HTR-8/SVneo (cell line): ENCODE results near the gene ZSCAN29.
"Not testable (repeated sequence)": the region's sequence is repeated elsewhere in the genome, so short reads cannot be mapped to it uniquely, and the experiment has no call there.

ENCODE experiments used
- DNase-seq: peaks from one replicate; pipeline ENCODE4 v3.0.0; 2011; ENCODE audit warnings: low spot score, mixed read lengths; ENCODE audit not compliant: insufficient read length
- FAIRE-seq: peaks from 2 replicates; lab custom pipeline; 2011; peaks lifted over from hg19 to GRCh38; lab: Jason Lieb, UNC

The ZSCAN29 gene

GRCh38 chr15:43370975-43371974 lies at the start of gene ZSCAN29, which contains the start of gene TUBGCP4:
TSS of gene ZSCAN29 (minus strand) at chr15:43371043. CDS start at chr15:43369913, 1,130 bp downstream.
TSS of gene TUBGCP4 (plus strand) at chr15:43371101. CDS start at chr15:43371355, 254 bp downstream.
- FAIRE-seq = no peak
- peak; percentile 96 for DNase-seq

DNA sequence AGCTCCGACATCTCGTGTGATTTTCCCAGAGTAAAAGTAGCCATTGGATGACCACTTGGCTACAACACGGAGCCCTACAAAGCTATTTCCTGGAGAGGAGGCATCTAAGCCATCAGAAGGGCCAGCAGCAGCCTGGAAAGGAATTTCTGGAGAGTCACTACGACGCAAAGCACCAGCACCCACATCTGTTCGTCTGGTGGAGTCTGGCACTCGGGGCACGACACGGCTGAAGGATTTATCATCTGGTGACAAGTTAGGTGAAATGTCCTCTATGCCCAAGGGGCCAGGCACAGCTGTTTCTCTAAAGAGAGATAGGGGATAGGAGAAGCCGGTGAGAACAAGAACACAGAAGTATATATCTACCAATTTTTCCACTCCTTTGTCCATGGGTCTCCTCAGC lies 49.6 kb upstream of the ZSCAN29 start:
- FAIRE-seq = no peak
- no peak for DNase-seq

GRCh38 chr15:43414196-43414595 lies 43.4 kb upstream of the ZSCAN29 start:
- FAIRE-seq = no peak
- DNase-seq = no peak

GRCh38 chr15:43412096-43412495 lies 41.3 kb upstream of the ZSCAN29 start:
- FAIRE-seq = no peak
- DNase-seq = no peak

- no peak for DNase-seq
- no peak for FAIRE-seq
Measured at GRCh38 chr15:43410572-43411214, 39.9 kb upstream of the ZSCAN29 start.

DNA sequence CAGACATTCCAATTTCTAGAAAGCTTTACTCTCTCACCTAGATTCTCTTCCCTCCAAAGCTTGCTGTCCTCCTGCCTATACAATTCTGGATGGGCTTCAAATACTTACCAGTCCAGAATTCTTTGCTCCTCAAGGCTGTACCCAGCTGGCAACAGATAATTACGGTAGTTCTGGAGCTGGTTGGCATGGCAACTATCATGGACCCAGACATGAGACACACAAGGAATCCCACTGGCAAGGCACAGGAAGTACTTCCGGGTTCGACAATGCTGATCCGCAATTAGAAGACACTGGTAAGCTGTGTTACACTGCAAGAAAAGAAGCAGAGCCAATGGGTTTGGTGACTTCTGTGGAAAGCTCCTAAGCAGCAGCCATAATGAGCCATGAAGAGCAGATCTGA lies 37.9 kb upstream of the ZSCAN29 start:
- DNase-seq (no peak), FAIRE-seq (no peak)

DNA sequence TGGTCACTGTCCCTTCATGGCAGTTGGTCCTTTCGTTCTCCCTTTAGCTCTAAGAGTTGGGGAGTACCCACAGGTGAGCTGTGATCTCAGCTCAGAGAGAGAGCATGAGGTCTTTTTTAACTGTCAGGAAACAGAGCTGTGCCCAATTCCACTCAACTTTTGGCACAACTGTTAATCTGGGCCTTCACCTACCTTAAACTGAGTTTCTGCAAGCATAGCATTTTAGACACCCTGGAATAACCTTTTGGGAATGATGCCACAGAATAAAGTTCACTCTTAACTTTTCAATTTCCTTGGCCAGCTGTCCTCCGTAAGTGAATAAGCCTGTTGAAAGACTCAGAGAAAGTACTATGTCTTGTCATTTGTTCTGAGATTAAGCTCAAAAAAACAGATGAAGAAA lies 36.0 kb upstream of the ZSCAN29 start:
- FAIRE-seq (no peak), DNase-seq (no peak)

DNA sequence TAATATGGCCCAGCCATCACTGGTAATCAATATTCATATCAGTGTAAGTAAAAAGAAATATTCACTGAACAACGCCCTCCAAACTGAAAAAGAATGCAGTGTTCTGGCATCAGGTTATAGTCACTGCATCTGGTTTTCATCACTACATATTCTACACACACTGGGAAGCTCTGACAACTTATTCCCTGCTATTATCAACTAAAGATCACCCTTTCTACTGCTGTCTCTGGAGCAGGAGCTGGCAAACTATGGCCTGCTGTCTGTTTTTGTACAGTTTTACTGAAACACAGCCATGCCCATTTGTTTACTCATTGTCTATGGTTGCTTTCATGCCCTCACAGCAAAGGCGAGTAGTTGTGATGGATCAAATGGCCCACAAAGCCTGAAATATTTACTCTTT lies 35.3 kb upstream of the ZSCAN29 start:
- no peak for FAIRE-seq
- no peak for DNase-seq

GRCh38 chr15:43404130-43404529 lies 33.3 kb upstream of the ZSCAN29 start:
- FAIRE-seq (no peak), DNase-seq (no peak)

- DNase-seq (no peak), FAIRE-seq (no peak)
Measured at GRCh38 chr15:43403616-43404015, 32.8 kb upstream of the ZSCAN29 start.

- no peak for FAIRE-seq
- no peak for DNase-seq
Measured at GRCh38 chr15:43402255-43402654, 31.4 kb upstream of the ZSCAN29 start.

DNA sequence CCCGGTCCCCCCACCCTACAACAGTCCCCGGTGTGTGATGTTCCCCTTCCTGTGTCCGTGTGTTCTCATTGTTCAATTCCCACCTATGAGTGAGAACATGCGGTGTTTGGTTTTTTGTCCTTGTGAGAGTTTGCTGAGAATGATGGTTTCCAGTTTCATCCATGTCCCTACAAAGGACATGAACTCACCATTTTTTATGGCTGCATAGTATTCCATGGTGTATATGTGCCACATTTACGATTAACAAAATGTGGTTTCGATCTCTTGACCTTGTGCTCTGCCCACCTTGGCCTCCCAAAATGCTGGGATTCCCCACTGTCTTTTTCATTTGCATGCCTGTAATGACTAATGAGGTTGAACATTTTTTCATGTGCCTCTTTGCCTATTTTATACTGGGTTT lies 22.7 kb upstream of the ZSCAN29 start:
- not testable (repeated sequence) for DNase-seq, FAIRE-seq

DNA sequence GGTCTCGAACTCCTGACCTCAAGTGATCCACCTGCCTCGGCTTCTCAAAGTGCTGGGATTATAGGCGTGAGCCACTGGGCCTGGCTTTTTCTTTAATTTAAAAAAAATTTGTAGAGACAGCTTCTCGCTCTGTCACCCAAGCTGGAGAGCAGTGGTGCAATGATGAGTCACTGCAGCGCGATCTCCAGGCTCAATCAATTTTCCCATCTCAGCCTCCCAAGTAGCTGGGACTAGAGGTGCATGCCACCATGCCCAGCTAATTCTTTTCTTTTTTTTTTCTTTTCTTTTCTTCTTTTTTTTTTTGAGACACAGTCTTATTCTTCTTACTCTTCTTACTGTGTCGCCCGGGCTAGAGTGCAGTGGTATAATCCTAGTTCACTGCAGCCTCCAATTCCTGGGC lies 19.9 kb upstream of the ZSCAN29 start:
- FAIRE-seq (no peak), DNase-seq (no peak)

- FAIRE-seq (no peak), DNase-seq (no peak)
Measured at GRCh38 chr15:43383070-43383469, 12.2 kb upstream of the ZSCAN29 start.

GRCh38 chr15:43382310-43382709 lies 11.5 kb upstream of the ZSCAN29 start:
- DNase-seq (no peak), FAIRE-seq (no peak)

- no peak for DNase-seq
- FAIRE-seq = no peak
Measured at GRCh38 chr15:43378601-43379000, 7.8 kb upstream of the ZSCAN29 start.

DNA sequence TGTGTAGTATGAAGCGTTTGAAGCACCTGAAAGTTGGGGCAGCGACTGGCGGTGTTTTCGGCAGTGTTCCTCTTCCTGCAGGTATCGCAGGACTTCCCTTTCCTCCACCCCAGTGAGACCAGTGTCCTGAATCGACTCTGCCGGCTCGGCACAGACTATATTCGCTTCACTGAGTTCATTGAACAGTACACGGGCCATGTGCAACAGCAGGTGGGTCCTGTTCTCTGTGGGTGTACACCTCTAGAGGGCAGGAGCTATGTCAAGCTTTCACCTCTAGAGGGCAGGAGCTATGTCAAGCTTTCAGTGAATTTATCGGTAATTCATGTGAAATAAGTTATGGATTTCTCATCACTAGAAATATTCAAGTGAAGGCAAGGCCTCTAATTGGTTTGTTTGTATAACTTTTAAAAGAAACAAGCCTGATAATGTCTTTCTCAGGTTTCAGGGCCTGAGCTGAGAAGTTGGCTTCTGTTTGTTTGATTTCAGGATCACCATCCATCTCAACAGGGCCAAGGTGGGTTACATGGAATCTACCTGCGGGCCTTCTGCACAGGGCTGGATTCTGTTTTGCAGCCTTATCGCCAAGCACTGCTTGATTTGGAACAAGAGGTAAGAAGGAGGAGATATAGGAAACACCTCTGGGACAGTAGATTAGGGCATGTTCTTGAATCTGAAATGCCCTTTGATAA lies 5.3 kb upstream of the ZSCAN29 start:
- DNase-seq = peak; percentile 20
- FAIRE-seq = peak; percentile 13

- FAIRE-seq (no peak), DNase-seq (peak; percentile 21)
Measured at GRCh38 chr15:43370310-43370974, 401 bp downstream of the ZSCAN29 start.

DNA sequence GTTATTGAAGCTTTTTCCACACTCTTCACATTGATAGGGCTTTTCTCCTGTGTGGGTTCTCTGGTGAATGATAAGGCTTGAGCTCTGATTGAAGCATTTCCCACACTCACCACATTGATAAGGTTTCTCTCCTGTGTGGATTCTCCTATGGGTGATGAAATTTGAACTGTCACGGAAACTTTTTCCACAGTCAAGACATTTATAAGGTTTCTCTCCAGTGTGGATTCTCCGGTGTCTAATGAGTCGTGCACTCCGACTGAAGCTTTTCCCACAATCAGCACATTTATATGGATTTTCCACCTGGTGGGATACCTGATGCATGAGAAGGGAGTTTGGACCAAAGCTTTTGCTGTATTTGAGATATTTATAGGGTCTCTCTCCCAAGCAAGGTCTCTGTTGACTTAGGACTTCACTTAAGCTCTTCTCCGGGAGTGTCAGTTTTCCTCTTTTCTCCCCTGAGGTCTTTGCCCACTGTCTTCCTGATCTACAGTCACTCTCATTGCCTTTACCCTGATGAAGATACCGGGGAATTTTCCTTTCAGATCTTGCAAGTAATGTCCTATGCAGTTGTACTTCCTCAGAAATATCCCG lies 9.4 kb downstream of the ZSCAN29 start:
- DNase-seq (no peak), FAIRE-seq (no peak)

DNA sequence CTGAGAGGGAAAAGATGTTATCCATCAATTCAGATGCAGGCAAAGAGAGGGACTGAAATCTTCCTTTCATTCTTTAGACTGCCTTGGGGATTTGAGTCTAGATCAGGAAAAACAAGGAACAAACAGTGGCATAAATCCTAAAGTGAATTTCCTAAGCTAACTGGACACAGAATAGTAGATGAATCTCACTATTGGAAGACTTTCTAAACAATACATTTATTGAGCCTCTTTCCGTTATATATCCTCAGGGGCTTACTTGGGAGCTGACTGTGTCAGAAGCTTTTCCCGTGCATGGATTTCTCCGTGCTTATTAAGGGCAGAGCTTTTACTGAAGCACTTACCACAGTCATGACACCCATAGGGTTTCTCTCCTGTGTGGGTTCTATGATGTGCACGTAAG lies 10.0 kb downstream of the ZSCAN29 start:
- DNase-seq (no peak), FAIRE-seq (no peak)
